Stomach (tissue), 4 donors: ENCODE measurements around the gene IQCH.
A peak's percentile ranks its signal among the peaks of the same experiment; 100 is the strongest.

ENCODE experiments used
- CTCF ChIP-seq, 7 experiments: fragments of 450-650 bp in 4 of 7; fragments of 200-600 bp in 3 of 7; sonication (generic) in 3 of 7; IDR thresholded peaks; one replicate each; pipeline ENCODE4 v1.5.1; 2016 to 2019; ENCODE audit warnings: antibody characterized with exemption in 7 of 7, control low read depth in 2 of 7, mild to moderate bottlenecking in 1 of 7
- EP300 ChIP-seq: sonication (generic); formaldehyde crosslinking; IDR thresholded peaks from one replicate; pipeline ENCODE4 v1.6.1; 2017; ENCODE audit warnings: antibody characterized with exemption
- POLR2A ChIP-seq, 4 donors: fragments of 450-650 bp; IDR thresholded peaks; one replicate each; pipeline ENCODE4 v1.6.1; 2016; ENCODE audit warnings: antibody characterized with exemption in 4 of 4, control low read depth in 2 of 4, mild to moderate bottlenecking in 1 of 4, moderate library complexity in 1 of 4
- POLR2AphosphoS5 ChIP-seq, 3 donors: sonication (generic); formaldehyde crosslinking; IDR thresholded peaks; one replicate each; pipeline ENCODE4 v1.6.1; 2016; ENCODE audit warnings: antibody characterized with exemption in 3 of 3

- TF ChIP-seq CTCF (IDR thresholded peaks at IDR 0.05): peak in 1 of 7 experiments; percentile 14
- no peak for TF ChIP-seq EP300
- TF ChIP-seq POLR2A (IDR thresholded peaks at IDR 0.05): no peak
- no peak for TF ChIP-seq POLR2AphosphoS5 (IDR thresholded peaks at IDR 0.05)
These were observed 246.7 kb downstream of the IQCH start for GRCh38 chr15:67501177-67501835.
